NCI-H2107 treated with DMSO at 0.1 percent for 48 hours (cell line): ENCODE measurements around the gene GPHN.

ENCODE experiments used
- DNase-seq: peaks from one replicate; lab custom pipeline; 2025; ENCODE audit not compliant: unreplicated experiment; lab: John Stamatoyannopoulos, UW

GPHN gene

DNA sequence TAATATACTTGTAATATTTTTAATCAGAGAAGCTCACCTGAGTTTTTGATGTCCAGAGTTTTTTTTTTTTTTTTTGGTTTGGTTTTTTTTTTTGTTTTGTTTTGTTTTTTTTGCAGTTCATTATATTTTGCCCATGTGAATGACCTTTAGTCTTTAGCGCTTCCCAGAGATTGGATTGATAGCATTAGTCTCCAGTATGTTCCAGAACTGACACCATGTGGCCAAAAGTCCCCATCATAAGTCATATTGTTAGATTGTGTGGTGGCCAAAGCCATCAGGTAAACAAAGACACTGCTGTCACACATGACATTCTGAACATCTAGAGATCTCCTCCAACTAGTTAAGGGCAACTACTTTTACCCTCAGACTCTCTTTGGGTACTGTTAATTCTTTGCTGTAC is 408.5 kb downstream of the GPHN start:
- DNase-seq, result no peak

DNA sequence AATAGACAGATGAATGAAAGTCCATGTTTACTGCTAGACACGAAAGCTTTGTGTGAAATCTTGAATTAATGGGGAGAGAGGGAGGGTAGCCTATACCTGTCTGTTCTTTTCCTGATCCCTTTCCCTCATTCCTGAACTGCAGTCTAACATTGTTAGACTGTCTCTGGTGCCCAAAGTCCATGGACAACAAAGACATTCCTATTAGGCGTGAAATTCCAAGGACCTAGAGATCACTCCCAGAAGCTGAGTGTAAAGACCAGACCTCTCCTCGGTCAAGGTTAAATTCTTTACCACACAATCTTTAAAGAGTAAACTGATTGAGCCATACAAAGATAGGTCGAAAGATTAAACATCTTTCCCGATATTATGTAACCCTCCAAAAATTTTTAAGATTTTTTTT is 410.6 kb downstream of the GPHN start:
- no peak for DNase-seq

DNA sequence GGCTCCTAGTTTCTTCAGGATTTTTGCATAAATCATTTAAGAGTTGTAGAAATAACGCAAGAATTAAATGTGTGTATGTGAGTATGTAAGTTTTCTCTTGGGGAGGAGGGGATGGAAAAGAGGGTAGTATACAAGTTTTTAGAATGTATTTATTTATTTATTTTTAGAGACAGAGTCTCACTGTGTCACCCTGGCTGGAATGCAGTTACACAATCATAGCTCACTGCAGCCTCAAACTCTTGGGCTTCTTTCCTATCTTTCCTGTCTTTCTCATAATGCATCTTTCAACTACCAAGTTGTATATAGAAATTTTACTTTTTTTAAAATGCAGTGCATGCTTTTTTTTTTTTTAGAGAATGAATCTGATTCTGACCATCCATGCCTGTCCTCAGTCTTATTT is 412.2 kb downstream of the GPHN start:
- no peak for DNase-seq

DNA sequence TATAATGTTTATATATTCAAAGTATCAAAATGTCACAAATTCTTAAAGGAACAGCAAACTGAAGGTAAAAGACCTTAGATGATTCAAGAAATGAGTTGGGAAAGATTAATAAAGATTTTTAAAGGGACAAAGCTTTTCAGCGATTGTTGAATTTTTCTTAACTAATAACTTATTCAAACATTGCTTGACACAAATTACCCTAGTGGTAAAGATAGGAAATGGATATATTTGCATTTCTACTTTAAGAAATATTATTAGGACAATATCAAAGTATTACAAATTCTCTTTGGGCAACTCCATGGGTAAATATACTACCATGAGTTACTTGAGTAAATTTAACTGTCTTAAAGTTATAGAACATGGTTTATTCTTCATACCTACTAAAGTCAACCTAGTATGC is 415.3 kb downstream of the GPHN start:
- DNase-seq, result no peak

DNA sequence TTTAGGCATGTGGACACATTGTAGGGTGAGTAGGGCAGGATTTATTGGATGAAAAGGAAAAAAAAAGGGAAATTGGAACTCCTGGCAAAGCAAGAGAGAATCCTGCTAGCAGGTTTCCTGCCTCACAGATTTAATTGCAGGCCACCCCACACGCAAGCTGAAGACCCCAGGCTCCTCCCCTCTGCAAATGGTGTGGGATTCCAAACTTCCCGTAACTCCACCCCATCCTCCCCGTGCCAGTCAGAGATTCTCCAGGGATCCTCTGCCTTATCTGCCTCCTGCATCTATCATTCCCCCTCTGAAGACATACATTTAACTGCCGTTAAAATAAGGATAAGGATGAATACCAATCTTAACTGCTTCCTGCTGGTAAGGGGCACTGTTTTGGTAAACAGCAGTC is 431.5 kb downstream of the GPHN start:
- DNase-seq, result no peak

DNA sequence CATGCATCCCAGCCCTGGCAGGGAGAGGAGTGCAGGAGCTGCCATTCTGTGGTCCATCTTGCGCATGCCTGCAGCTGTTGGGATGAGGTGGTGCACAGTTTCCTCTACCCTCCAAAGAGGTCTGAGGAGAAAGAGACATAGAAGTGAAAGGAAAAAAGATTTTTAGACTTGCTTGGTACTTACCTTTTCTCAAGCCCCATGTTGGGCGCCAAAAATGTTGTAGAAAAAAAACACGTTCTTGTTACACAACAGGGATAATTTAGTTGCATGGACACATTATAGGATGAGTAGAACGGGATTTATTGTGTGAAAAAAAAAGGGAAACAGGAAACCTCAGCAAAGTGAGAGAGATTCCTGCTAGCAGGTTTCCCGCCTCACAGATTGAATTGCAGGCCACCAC is 436.9 kb downstream of the GPHN start:
- no peak for DNase-seq

DNA sequence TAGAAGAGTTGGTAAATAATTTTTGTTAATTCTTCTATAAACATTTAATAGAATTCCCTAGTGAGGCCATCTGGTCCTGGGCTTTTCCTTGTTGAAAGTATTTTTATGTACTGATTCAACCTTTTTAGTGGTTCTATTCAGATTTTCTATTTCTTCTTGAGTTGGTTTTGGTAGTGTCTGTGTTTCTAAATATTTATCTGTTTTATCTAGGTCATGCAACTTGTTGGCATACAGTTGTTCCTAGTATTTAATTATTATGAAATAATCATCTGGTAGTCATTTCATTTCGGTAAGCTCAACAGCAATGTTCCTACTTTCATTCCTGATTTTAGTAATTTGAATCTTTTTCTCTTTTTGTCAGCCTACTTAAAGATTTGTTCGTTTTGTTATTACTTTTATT is 447.2 kb downstream of the GPHN start:
- no peak for DNase-seq

DNA sequence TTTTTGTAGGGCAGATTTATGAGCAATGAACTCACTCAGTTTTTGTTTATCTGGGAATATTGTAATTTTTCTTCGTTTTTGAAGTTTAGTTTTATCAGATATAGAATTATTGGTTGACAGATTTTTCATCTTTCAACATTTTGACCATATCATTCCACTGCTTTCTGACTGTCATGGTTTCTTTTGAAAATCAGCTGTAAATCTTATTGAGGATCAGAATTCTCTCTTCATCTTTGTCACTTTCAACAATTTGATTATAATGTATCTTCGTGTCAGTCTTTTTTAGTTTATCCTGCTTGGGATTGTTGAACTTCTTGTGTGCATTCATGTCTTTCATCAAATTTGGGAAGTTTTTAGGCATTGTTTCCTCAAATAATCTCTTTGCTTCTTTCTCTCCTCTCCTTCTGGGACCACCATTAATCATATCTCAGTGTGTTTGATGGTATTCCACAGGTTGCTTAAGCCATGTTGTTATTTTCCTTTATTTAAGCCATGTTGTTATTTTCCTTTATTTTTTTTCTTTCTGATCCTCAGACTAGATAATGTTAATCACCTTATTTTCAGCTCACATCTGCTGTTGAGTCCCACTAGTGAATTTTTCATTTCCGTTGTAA is 451.6 kb downstream of the GPHN start:
- DNase-seq, result no peak

DNA sequence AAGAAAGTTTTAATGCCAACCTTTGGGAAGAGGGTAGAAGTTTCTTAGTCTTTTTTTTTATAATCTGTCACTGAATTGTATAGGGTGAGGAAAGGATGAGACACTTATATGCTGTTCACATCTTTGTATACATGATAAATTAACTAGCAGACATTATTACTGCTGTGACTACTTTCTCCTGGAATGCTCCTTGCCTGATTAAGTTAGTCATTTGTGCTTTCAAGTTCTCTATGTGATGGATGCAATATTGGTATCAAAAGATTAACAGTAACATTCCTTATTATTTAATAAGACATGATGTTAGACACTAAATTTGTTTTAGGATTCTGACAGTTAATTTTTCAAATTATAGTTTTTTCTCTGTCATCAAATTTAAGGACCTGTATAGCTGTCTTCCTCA is 457.9 kb downstream of the GPHN start:
- DNase-seq, result no peak

DNA sequence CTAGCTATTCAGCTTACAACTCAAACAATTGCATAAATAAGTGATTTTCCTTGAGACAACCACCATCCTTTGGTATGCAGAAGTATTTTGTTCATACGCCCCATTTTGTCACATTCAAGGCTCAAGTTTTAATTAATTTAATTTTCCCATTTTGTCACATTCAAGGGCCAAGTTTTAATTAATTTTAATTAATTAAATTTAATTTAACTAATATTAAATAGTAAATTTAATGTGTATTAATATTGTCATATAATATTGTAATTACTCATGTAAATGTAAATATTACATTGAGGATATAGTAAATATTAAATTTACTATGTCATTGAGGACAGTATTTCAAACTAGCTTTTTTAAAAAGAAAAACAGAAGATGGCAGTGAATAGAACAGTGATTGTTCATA is 464.5 kb downstream of the GPHN start:
- no peak for DNase-seq

DNA sequence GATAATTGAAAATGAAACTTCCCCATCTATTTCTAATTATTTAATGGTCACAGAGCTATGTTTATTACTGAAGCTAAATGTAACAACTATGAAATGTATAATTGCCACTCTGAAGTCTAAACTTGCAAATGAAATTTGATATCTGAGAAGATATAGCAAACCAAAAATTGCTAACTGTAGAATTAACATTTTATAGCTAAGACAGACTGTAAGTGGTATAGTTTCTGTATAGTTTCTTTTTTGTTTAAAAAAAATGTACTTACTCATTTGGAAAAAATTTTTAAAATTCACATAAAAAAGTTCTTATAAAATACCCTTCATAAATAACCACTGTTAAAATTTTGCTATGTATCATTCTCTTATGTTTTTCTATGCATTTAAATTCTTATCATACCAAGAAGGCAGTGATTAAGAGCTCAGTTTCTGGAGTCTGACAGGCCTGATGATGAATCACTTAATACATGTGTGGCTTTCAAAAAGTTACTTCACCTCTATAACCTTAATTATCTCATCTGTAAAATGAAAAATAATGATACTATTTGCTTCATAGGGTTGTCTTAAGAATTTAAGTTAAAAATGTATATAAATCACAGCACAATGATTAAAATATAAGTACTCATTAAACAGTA is 466.6 kb downstream of the GPHN start:
- DNase-seq, result no peak

DNA sequence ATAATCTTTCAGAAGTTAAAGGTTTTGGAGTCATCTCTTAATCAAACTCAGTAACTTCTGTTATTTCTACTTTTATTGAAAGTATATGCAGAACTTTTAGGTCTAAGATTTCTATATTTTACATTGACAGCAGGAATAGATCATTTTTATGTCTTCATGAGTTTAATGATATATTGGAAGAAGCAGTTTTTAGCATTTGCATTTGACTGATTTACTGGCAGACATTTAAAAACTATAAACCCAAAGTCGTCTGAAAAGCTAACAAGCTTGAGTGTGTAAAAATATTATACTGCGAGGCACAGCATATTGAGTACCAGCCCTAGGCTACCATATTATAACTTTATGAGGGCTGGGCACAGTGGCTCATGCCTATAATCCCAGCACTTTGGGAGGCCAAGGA is 467.3 kb downstream of the GPHN start:
- no peak for DNase-seq

DNA sequence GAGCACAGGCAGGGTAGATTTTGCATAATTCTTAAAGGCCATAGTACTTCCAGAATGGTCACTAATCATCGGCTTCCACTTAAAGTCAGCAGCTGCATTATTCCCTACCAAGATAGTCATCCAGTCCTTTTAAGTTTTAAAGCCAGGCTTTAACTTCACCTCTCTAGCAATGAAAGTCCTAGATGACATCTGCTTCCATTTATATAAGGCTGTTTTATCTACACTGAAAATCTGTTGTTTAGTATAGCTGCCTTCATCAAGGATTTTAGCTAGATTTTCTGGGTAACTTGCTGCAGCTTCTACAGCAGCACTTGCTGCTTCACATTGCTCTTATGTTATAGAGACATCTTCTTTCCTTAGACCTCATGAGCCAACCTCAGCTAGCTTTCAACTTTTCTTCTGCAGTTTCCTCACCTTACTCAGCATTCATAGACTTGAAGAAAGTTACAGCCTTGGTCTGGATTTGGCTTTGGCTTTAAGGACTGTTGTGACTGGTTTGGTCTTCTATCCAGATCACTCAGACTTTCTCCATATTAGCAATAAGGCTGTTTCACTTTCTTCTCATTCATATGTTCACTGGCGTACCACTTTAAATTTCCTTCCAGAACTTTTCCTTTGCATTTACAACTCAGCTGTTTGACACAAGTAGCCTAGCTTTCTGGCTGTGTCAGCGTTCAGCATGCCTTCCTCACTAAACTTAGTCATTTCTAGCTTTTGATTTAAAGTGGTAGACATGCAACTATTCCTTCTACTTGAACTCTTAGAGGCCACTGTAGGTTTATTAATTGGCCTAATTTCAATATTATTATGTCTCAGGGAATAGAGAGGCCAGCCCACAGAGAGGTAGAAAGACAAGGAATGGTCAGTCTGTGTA is 471.4 kb downstream of the GPHN start:
- no peak for DNase-seq

DNA sequence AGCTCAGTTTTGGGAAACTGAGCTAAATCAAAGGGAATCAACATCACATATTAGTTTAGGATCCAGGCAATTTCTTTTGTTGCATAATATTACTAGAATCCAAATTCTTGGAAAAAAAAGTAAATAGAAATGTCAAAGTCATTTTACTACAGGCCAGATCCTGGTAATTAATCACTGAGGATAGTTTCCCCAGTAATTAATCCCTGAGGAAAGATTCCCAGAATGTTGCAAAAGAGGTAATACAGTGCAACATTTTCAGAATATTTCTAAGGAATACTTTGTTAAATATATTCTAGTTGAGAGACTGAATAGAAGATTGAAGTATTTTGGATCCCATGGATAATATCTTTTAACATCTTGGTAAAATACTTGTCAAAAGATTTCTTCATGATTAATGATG is 474.3 kb downstream of the GPHN start:
- no peak for DNase-seq

DNA sequence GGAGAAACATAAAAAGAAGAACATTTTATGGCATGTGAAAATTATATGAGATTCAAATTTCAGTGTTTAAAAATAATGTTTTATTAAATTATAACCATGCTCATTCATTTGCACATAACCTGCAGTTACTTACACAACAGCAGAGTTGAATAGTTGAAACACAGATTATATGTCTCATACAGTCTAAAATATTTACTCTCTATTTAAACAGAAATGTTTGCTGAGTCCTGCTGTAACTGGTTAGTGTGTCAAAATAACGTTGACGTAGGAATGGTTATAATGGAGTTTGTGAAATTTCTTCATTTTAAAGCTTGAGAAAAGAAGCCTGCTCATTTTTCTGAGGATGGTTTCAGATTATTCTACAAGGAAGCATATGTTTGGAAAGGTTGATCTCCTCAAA is 484.8 kb downstream of the GPHN start:
- DNase-seq, result no peak

DNA sequence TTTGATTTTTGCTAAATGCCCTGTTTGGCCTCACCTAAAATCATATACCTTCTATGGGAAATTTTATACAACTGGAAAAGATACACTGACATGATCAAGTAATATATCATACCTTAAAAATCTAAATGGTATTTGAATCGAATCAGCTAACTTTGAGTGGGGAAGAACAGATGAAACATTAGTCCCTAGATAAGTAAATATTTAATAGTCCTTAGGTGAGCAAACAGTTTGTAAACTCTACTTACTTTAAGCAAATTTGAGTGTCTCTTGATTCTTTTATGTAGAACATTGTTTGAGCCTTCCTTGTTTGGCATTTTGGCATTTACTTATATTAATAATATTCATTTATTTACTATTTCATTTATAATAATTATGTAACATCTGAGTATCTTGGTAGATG is 485.6 kb downstream of the GPHN start:
- DNase-seq, result no peak

DNA sequence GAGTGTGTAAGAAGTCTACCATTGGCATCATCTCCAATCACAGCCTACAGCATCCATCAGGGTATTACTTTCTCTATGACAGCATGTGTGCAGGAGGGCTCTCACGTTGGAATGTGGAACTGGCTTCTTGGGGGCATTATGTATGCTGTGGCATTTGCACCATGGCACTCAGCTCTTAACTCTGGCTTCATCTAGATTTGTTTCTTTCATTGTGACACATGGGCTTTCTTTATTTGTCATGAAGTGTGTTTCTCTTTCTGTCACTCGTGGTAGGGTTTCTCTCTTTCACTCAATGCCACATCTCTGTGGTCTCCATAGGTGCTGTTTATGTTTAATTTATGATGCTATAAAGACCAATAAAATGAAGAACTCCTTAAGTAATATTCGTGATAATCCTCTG is 490.1 kb downstream of the GPHN start:
- DNase-seq, result no peak

DNA sequence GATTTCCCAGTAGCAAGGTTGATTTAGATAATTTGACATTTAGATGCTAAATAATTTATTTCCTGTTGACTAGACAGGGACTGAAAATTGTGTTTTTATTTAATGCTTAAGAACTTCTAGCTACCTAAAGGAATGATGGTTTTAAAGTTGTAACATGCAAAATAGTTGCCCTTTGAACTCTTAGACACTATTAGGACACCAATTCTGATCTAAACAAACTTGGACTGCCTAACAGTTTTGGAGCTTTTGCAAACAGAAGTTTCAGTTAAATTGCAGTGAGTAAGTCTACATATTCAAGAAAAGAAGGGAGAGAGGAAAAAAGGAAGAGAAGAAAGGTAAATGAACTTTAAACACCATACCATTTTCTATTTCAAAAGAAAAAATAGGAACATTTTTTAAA is 492.0 kb downstream of the GPHN start:
- no peak for DNase-seq

DNA sequence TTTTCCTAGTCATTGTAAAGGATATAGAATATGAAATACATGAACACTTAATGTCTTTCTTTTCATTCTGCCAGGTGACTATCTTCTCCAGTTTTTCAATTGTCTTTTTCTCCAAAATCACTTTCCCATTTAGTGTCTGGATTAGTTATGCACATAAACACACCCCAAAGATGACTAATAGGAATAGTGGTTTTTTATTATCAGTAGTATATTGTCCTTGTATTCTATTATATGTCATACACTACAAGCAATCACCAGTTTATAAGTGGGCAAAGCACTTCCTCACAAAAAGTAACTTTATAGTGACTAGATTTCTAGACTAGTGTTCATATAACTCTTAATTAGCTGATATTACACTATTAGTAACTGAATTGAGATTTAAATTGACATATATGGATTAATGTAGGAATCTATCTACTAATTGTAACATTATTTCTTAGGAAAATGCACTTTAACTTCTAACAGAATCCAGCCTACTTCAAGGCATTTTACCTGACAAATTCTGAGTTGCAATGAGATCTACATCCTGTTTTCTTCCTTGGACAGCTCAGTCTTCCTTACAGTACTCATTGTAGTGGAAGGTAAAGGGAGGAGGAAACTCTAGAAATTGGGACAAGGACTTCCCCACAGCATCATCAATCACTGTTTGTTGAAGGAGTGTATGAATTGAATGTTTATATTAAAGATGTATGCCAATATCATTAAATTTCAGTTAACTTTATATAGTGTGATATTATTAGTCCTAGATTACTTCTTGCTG is 495.2 kb downstream of the GPHN start:
- DNase-seq, result no peak

DNA sequence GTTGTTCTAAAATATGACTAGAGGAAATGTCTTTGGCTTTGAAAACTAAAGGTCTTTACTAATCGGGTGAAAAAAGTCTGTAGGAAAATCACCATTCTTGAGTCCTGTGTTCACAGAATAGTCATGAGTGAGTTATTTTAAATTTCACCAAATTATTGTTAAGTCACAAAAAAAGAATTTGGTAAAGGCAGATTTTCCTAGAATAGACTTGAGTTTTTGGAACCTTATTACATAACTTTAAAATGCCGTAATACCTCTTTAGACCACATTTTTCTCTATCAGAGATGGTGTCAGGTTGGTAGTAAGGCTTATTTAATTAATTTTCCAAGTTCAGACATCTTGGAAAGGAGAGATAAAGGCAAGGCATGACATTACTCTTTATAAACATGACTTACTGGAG is 496.6 kb downstream of the GPHN start:
- no peak for DNase-seq

DNA sequence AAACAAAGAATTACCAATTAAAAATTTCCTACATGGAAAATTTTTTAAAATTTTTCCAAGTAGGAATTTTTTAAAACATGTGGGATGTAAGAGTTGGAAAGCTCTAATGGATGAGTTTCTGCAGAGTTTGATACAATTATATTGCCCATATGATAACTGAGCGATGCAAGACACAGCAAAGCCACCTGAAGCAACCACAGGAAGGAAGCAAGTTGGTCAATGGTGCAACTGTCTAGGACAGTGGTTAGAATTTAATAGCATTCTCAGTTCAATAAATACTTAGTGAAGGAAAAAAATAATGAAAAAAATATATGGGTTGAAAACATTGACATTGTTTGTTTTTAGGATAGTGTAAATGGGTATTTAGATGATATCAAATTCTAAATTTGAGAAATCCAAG is 502.7 kb downstream of the GPHN start:
- no peak for DNase-seq

DNA sequence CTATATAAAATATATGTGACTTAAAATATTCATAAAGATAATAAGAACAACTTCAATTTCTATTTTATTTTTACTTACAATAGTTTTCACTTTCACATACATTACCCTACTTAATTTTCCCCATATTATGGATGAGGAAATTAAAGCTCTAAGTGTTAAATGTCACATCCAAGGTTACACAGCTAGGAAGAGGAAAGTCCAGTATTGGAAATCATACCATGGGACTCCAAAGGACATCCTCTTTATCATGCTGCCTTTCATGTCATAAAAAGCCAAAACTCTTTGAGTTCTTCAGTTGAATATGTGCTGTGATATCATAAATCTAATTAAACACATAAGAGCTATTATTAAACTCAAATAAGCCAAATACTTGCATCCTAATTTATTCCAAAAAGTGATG is 508.9 kb downstream of the GPHN start:
- no peak for DNase-seq
